Uterus (tissue), 2 donors: Measurements from ENCODE around the gene NELL1.

Source experiments
- CTCF ChIP-seq, 4 experiments: fragments of 200-600 bp in 2 of 4; fragments of 450-650 bp in 2 of 4; sonication (generic) in 2 of 4; IDR thresholded peaks; one replicate each; pipeline ENCODE4 v1.5.1; 2016 to 2019; ENCODE audit warnings: antibody characterized with exemption in 4 of 4, mild to moderate bottlenecking in 2 of 4, moderate library complexity in 1 of 4
- POLR2A ChIP-seq, 2 donors: fragments of 450-650 bp; IDR thresholded peaks; one replicate each; pipeline ENCODE4 v1.6.1; 2016; ENCODE audit warnings: antibody characterized with exemption in 2 of 2, mild to moderate bottlenecking in 1 of 2, moderate library complexity in 1 of 2

- TF ChIP-seq POLR2A (IDR thresholded peaks at IDR 0.05) (no peak), CTCF (IDR thresholded peaks at IDR 0.05) (no peak)
These were observed 241.3 kb downstream of the NELL1 start for GRCh38 chr11:20910733-20911132.
